ENCODE results near the gene ARHGAP29.

DNA sequence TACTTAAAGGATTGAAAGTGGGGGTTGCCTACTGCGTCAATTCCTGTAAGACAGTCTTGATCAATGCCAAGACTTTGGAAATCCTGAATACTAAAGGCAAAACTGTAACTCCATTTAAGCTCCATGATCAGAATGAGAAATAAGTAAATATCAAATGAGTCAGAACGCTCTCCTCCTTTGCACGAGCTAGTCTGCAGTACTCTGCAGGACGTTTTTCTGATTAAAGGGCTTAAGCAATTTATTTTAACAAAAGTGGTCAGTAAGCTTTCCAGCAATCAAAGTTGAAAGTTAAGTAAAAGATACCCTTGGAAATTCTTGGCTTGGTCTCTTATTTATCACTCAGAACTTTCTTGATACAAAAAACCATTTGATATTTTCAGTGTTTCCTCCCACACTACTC is 35.7 kb upstream of the ARHGAP29 start:
- TF ChIP-seq POLR2A (IDR thresholded peaks at IDR 0.05) (no peak), POLR2AphosphoS5 (IDR thresholded peaks at IDR 0.05) (no peak)
- TF ChIP-seq, protein P1, sequence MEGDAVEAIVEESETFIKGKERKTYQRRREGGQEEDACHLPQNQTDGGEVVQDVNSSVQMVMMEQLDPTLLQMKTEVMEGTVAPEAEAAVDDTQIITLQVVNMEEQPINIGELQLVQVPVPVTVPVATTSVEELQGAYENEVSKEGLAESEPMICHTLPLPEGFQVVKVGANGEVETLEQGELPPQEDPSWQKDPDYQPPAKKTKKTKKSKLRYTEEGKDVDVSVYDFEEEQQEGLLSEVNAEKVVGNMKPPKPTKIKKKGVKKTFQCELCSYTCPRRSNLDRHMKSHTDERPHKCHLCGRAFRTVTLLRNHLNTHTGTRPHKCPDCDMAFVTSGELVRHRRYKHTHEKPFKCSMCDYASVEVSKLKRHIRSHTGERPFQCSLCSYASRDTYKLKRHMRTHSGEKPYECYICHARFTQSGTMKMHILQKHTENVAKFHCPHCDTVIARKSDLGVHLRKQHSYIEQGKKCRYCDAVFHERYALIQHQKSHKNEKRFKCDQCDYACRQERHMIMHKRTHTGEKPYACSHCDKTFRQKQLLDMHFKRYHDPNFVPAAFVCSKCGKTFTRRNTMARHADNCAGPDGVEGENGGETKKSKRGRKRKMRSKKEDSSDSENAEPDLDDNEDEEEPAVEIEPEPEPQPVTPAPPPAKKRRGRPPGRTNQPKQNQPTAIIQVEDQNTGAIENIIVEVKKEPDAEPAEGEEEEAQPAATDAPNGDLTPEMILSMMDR (IDR thresholded peaks at IDR 0.05): no peak
